ENCODE data around the gene ZNF195.
"Not testable (repeated sequence)": the region's sequence is repeated elsewhere in the genome, so short reads cannot be mapped to it uniquely, and the experiment has no call there.

ZNF195 gene

DNA sequence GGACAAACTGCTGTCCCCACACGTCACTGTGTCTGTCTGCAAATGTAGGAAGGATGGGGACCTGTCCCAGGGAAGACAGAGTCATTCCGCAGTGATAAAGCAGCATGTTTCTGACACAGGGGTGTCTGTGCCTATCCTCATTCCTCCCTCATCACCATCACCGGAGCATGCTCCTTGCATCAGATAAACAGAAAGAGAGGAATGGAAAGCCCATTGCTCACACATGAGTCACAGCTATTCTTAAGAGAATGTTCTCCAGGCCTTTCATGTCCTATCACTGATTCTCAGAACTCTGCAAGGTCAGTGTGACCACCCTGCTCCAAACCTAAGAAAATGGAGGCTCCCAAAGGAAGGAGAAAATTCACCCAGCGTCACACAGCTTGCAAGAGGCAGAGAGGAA is 38.9 kb downstream of the ZNF195 start:
- no peaks in the 10 kb centered on the region for H3K36me3 ChIP-seq (ENCODE audit: control insufficient read depth, low read length)
- H4K20me1 ChIP-seq (ENCODE audit: control insufficient read depth, insufficient read depth, low read depth, low read length), result no peaks in the 10 kb centered on the region
- no peak overlapping the region for H3K4me2 ChIP-seq (ENCODE audit: low read length)
- no peaks in the 10 kb centered on the region for H3K9me2 ChIP-seq (replicated peaks; ENCODE audit: control insufficient read depth, low read length)
- no peak overlapping the region for H3K27ac ChIP-seq (ENCODE audit: low read depth, low read length)
- no peaks in the 10 kb centered on the region for H3K9me3 ChIP-seq (ENCODE audit: control insufficient read depth, insufficient read depth, low read length)
- TF ChIP-seq EZH2phosphoT487 (IDR thresholded peaks at IDR 0.05; ENCODE audit: borderline replicate concordance, low read length), result no peak
- TF ChIP-seq, protein P1, sequence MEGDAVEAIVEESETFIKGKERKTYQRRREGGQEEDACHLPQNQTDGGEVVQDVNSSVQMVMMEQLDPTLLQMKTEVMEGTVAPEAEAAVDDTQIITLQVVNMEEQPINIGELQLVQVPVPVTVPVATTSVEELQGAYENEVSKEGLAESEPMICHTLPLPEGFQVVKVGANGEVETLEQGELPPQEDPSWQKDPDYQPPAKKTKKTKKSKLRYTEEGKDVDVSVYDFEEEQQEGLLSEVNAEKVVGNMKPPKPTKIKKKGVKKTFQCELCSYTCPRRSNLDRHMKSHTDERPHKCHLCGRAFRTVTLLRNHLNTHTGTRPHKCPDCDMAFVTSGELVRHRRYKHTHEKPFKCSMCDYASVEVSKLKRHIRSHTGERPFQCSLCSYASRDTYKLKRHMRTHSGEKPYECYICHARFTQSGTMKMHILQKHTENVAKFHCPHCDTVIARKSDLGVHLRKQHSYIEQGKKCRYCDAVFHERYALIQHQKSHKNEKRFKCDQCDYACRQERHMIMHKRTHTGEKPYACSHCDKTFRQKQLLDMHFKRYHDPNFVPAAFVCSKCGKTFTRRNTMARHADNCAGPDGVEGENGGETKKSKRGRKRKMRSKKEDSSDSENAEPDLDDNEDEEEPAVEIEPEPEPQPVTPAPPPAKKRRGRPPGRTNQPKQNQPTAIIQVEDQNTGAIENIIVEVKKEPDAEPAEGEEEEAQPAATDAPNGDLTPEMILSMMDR (IDR thresholded peaks at IDR 0.05; ENCODE audit: low read depth, low read length, poor library complexity, severe bottlenecking), result no peak
- H3K79me2 ChIP-seq (ENCODE audit: control insufficient read depth, low read length), result no peaks in the 10 kb centered on the region
- no peak overlapping the region for H3K4me3 ChIP-seq (ENCODE audit: low read length)
- no peaks in the 10 kb centered on the region for H3F3A ChIP-seq (ENCODE audit: control insufficient read depth, insufficient read depth)
- H3K27me3 ChIP-seq (ENCODE audit: control insufficient read depth, low read length), result peaks cover 20% of the 10 kb centered on the region
- no peaks in the 10 kb centered on the region for H3K4me1 ChIP-seq (ENCODE audit: control insufficient read depth, low read length)

DNA sequence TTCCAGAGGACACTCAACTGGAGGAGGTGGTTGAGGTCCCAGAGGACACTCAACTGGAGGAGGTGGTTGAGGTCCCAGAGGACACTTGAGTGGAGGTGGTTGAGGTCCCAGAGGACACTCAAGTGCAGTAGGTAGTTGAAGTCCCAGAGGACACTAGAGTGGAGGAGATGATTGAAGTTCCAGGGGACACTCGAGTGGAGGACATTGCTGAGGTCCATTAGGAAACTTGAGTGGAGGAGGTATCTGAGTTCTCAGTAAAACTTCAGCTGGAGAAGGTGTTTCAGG is 39.7 kb downstream of the ZNF195 start:
- TF ChIP-seq, protein P1 (IDR thresholded peaks at IDR 0.05; ENCODE audit: low read depth, low read length, poor library complexity, severe bottlenecking), result no peak
- no peak for TF ChIP-seq EZH2phosphoT487 (IDR thresholded peaks at IDR 0.05; ENCODE audit: borderline replicate concordance, low read length)
- no peaks in the 10 kb centered on the region for H3K36me3 ChIP-seq (ENCODE audit: control insufficient read depth, low read length)
- H3K9me2 ChIP-seq (replicated peaks; ENCODE audit: control insufficient read depth, low read length), result no peaks in the 10 kb centered on the region
- H3K9me3 ChIP-seq (ENCODE audit: control insufficient read depth, insufficient read depth, low read length), result no peaks in the 10 kb centered on the region
- H3K27ac ChIP-seq (ENCODE audit: low read depth, low read length), result no peak overlapping the region
- H4K20me1 ChIP-seq (ENCODE audit: control insufficient read depth, insufficient read depth, low read depth, low read length), result no peaks in the 10 kb centered on the region
- no peaks in the 10 kb centered on the region for H3F3A ChIP-seq (ENCODE audit: control insufficient read depth, insufficient read depth)
- peaks cover 14% of the 10 kb centered on the region for H3K27me3 ChIP-seq (ENCODE audit: control insufficient read depth, low read length)
- H3K79me2 ChIP-seq (ENCODE audit: control insufficient read depth, low read length), result no peaks in the 10 kb centered on the region
- H3K4me3 ChIP-seq (ENCODE audit: low read length), result no peak overlapping the region
- no peak overlapping the region for H3K4me2 ChIP-seq (ENCODE audit: low read length)
- no peaks in the 10 kb centered on the region for H3K4me1 ChIP-seq (ENCODE audit: control insufficient read depth, low read length)

DNA sequence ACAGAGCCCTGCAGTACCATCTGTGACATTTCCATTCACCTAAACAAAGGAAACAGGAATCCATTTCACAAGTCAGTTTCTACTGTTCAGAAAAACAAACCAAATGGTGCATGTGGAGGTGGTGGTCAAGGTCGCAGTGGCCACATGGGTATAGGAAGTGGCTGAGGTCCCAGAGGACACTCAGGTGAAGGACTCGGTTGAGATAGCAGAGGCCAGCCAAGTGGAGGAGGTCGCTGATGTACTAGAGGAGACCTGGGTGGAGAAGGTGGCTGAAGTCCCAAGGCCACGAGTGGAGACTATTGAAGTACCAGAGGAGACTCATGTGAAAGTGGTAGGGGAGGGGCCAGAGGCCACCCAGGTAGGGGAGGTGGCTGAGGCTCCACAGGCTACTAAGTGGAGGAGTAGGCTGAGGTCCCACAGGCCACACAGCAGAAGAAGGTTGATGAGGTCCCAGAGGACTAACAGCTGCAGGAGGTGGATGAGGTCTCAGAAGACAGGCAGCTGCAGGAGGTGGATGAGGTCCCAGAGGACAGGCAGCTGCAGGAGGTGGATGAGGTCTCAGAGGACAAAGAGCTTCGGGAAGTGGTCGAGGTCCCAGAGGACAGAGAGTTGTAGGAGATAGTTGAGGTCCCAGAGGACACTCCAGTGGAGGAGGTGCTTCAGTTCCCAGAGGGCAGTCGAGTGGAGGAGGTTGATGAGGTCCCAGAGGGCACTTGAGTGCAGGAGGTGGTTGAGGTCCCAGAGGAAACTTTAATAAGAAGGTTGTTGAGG is 40.2 kb downstream of the ZNF195 start:
- H3K27ac ChIP-seq (ENCODE audit: low read depth, low read length), result no peak overlapping the region
- no peak overlapping the region for H3K4me2 ChIP-seq (ENCODE audit: low read length)
- H3K4me1 ChIP-seq (ENCODE audit: control insufficient read depth, low read length), result no peaks in the 10 kb centered on the region
- no peaks in the 10 kb centered on the region for H3F3A ChIP-seq (ENCODE audit: control insufficient read depth, insufficient read depth)
- H4K20me1 ChIP-seq (ENCODE audit: control insufficient read depth, insufficient read depth, low read depth, low read length), result no peaks in the 10 kb centered on the region
- peaks cover 14% of the 10 kb centered on the region for H3K27me3 ChIP-seq (ENCODE audit: control insufficient read depth, low read length)
- no peaks in the 10 kb centered on the region for H3K36me3 ChIP-seq (ENCODE audit: control insufficient read depth, low read length)
- H3K79me2 ChIP-seq (ENCODE audit: control insufficient read depth, low read length), result no peaks in the 10 kb centered on the region
- H3K4me3 ChIP-seq (ENCODE audit: low read length), result no peak overlapping the region
- H3K9me3 ChIP-seq (ENCODE audit: control insufficient read depth, insufficient read depth, low read length), result no peaks in the 10 kb centered on the region
- H3K9me2 ChIP-seq (replicated peaks; ENCODE audit: control insufficient read depth, low read length), result no peaks in the 10 kb centered on the region
- TF ChIP-seq, protein P1 (IDR thresholded peaks at IDR 0.05; ENCODE audit: low read depth, low read length, poor library complexity, severe bottlenecking), result no peak
- TF ChIP-seq EZH2phosphoT487 (IDR thresholded peaks at IDR 0.05; ENCODE audit: borderline replicate concordance, low read length), result no peak

DNA sequence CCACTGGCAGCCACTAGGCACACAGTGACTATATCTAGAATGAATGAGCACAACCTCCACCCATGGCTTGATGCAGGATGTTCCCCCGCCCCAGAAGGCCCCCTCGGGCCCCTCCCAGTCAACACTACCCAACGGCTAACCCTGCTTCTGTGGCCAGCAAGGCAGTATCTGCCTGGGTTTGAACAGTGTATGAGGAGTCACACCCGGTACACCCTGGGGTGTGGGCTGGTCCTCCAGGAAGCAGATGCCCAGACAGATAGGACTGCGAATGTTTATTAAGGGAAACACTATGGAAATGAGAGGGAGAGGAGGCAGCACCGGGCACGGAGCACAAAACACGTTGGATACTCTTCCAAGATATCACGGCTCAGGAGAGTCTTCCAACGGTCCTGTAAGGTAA is 42.5 kb downstream of the ZNF195 start:
- not testable (repeated sequence) for H3K9me3 ChIP-seq (ENCODE audit: control insufficient read depth, insufficient read depth, low read length); H3K79me2 ChIP-seq (ENCODE audit: control insufficient read depth, low read length); H3K4me3 ChIP-seq (ENCODE audit: low read length); H3K36me3 ChIP-seq (ENCODE audit: control insufficient read depth, low read length); H3K9me2 ChIP-seq (replicated peaks; ENCODE audit: control insufficient read depth, low read length); H3K27me3 ChIP-seq (ENCODE audit: control insufficient read depth, low read length); H3K4me1 ChIP-seq (ENCODE audit: control insufficient read depth, low read length); H3K4me2 ChIP-seq (ENCODE audit: low read length); H3F3A ChIP-seq (ENCODE audit: control insufficient read depth, insufficient read depth); H3K27ac ChIP-seq (ENCODE audit: low read depth, low read length); H4K20me1 ChIP-seq (ENCODE audit: control insufficient read depth, insufficient read depth, low read depth, low read length)

DNA sequence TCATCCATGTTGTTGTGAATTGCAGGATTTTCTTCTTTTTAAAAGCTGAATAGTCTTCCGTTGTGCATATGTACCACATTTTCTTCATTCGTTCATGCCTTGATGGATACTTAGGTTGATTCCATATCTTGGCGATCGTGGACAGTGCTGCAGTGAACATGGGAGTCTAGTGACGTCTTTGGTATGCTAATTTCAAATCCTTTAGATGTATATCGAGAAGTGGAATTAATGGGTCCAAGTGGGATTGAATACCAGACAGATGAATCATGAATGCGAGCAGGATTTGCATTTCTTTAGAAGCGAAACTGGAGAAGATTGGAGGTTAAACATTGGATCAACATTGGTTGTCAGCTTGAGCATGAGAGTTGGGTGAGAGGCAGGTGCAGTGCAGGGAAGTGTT is 45.8 kb downstream of the ZNF195 start:
- H3K4me3 ChIP-seq (ENCODE audit: low read length); H3K79me2 ChIP-seq (ENCODE audit: control insufficient read depth, low read length); H3K9me3 ChIP-seq (ENCODE audit: control insufficient read depth, insufficient read depth, low read length); H4K20me1 ChIP-seq (ENCODE audit: control insufficient read depth, insufficient read depth, low read depth, low read length); H3K4me2 ChIP-seq (ENCODE audit: low read length); H3K27ac ChIP-seq (ENCODE audit: low read depth, low read length); H3K4me1 ChIP-seq (ENCODE audit: control insufficient read depth, low read length); H3F3A ChIP-seq (ENCODE audit: control insufficient read depth, insufficient read depth); H3K36me3 ChIP-seq (ENCODE audit: control insufficient read depth, low read length); H3K27me3 ChIP-seq (ENCODE audit: control insufficient read depth, low read length); H3K9me2 ChIP-seq (replicated peaks; ENCODE audit: control insufficient read depth, low read length): not testable (repeated sequence)

DNA sequence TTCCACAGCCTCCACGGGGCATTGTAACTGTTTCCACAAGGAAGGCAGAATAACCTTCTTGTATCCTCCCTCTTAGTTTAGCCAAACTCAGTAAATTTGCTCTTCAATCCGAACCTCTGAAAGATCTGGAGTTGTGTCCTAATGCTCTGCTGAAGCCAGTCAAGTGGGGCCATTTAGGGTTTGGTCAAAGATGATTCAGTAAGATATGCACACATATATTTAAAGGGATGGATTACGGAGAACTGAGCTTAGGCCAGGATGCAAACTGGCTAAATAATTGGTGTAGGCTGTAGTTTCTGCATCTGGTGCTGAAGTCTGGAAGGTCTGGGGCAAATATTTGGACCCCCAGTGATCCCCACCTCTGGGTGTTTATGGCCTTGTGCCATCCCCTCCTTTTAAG is 47.9 kb downstream of the ZNF195 start:
- not testable (repeated sequence) for H3K79me2 ChIP-seq (ENCODE audit: control insufficient read depth, low read length); H3K4me2 ChIP-seq (ENCODE audit: low read length); H3K9me2 ChIP-seq (replicated peaks; ENCODE audit: control insufficient read depth, low read length); H3F3A ChIP-seq (ENCODE audit: control insufficient read depth, insufficient read depth); H3K4me3 ChIP-seq (ENCODE audit: low read length); H3K4me1 ChIP-seq (ENCODE audit: control insufficient read depth, low read length); H3K27ac ChIP-seq (ENCODE audit: low read depth, low read length); H4K20me1 ChIP-seq (ENCODE audit: control insufficient read depth, insufficient read depth, low read depth, low read length); H3K36me3 ChIP-seq (ENCODE audit: control insufficient read depth, low read length); H3K27me3 ChIP-seq (ENCODE audit: control insufficient read depth, low read length); H3K9me3 ChIP-seq (ENCODE audit: control insufficient read depth, insufficient read depth, low read length)

Data from DOHH2 (cell line).